ENCODE data around the gene ACOT11.

Gene ACOT11

GRCh38 chr1:54543729-54544496 lies 4.1 kb upstream of the ACOT11 start:
- H3K4me1 ChIP-seq: peaks cover 11% of the 10 kb centered on the region
- no peaks in the 10 kb centered on the region for H3K36me3 ChIP-seq (replicated peaks)
- no peaks in the 10 kb centered on the region for H3K27me3 ChIP-seq (ENCODE audit: low read depth)
- in situ Hi-C loops (cut with MboI; ENCODE audit: low sequenced_read_pairs): no loop called here
- H3K4me3 ChIP-seq: no peak overlapping the region
- no peak for DNase-seq (ENCODE audit: low spot score in 2 of 2)
- H3K9me3 ChIP-seq: no peaks in the 10 kb centered on the region

GRCh38 chr1:54545916-54546635 lies 2.0 kb upstream of the ACOT11 start:
- no peak for DNase-seq (ENCODE audit: low spot score in 2 of 2)
- Histone ChIP-seq H3K4me1 (peaks cover 11% of the 10 kb centered on the region), H3K36me3 (replicated peaks) (no peaks in the 10 kb centered on the region), H3K9me3 (no peaks in the 10 kb centered on the region), H3K4me3 (no peak overlapping the region), H3K27me3 (ENCODE audit: low read depth) (no peaks in the 10 kb centered on the region)
- in situ Hi-C loops (cut with MboI; ENCODE audit: low sequenced_read_pairs): no loop called here

- in situ Hi-C loops (cut with MboI; ENCODE audit: low sequenced_read_pairs): no loop called here
These were observed 1.2 kb upstream of the ACOT11 start for GRCh38 chr1:54546651-54547401.

GRCh38 chr1:54548389-54549044 lies 489 bp downstream of the ACOT11 start:
- no peak overlapping the region for H3K4me3 ChIP-seq
- in situ Hi-C loops (cut with MboI; ENCODE audit: low sequenced_read_pairs): no loop called here
- H3K36me3 ChIP-seq (replicated peaks): no peaks in the 10 kb centered on the region
- H3K27me3 ChIP-seq (ENCODE audit: low read depth): no peaks in the 10 kb centered on the region
- H3K9me3 ChIP-seq: no peaks in the 10 kb centered on the region
- DNase-seq (ENCODE audit: low spot score in 2 of 2): no peak
- no peaks in the 10 kb centered on the region; the same call in 1 of the 2 replicates for H3K4me1 ChIP-seq

More at GRCh38 chr1:54546651-54547401, 1.2 kb upstream of the ACOT11 start:
- Histone ChIP-seq H3K4me1 (peaks cover 11% of the 10 kb centered on the region), H3K4me3 (no peak overlapping the region), H3K9me3 (no peaks in the 10 kb centered on the region), H3K36me3 (replicated peaks) (no peaks in the 10 kb centered on the region), H3K27me3 (ENCODE audit: low read depth) (no peaks in the 10 kb centered on the region)
- DNase-seq (ENCODE audit: low spot score in 2 of 2): no peak

GRCh38 chr1:54549181-54549924 lies 1.3 kb downstream of the ACOT11 start:
- in situ Hi-C loops (cut with MboI; ENCODE audit: low sequenced_read_pairs): no loop called here
- no peaks in the 10 kb centered on the region for H3K36me3 ChIP-seq (replicated peaks)
- H3K4me1 ChIP-seq: no peaks in the 10 kb centered on the region
- no peaks in the 10 kb centered on the region for H3K9me3 ChIP-seq
- no peaks in the 10 kb centered on the region for H3K27me3 ChIP-seq (ENCODE audit: low read depth)
- no peak for DNase-seq (ENCODE audit: low spot score in 2 of 2)
- no peak overlapping the region for H3K4me3 ChIP-seq

GRCh38 chr1:54551891-54552290 lies 3.9 kb downstream of the ACOT11 start:
- H3K4me1 ChIP-seq: no peaks in the 10 kb centered on the region
- peaks cover 8% of the 10 kb centered on the region for H3K9me3 ChIP-seq
- H3K27me3 ChIP-seq (ENCODE audit: low read depth): no peaks in the 10 kb centered on the region
- in situ Hi-C loops (cut with MboI; ENCODE audit: low sequenced_read_pairs): no loop called here
- no peaks in the 10 kb centered on the region for H3K36me3 ChIP-seq (replicated peaks)
- no peak overlapping the region for H3K4me3 ChIP-seq
- DNase-seq (ENCODE audit: low spot score in 2 of 2): no peak

- in situ Hi-C loops (cut with MboI; ENCODE audit: low sequenced_read_pairs): no loop called here
- Histone ChIP-seq H3K4me1 (no peaks in the 10 kb centered on the region), H3K4me3 (no peak overlapping the region), H3K27me3 (ENCODE audit: low read depth) (no peaks in the 10 kb centered on the region), H3K9me3 (peaks cover 8% of the 10 kb centered on the region), H3K36me3 (replicated peaks) (no peaks in the 10 kb centered on the region)
- no peak for DNase-seq (ENCODE audit: low spot score in 2 of 2)
These were observed 5.7 kb downstream of the ACOT11 start for GRCh38 chr1:54553602-54554313.

GRCh38 chr1:54556110-54556509 lies 8.1 kb downstream of the ACOT11 start:
- no peak for DNase-seq (ENCODE audit: low spot score in 2 of 2)
- in situ Hi-C loops (cut with MboI; ENCODE audit: low sequenced_read_pairs): no loop called here
- Histone ChIP-seq H3K9me3 (peaks cover 8% of the 10 kb centered on the region), H3K4me1 (no peaks in the 10 kb centered on the region), H3K36me3 (replicated peaks) (no peaks in the 10 kb centered on the region), H3K4me3 (no peak overlapping the region), H3K27me3 (ENCODE audit: low read depth) (no peaks in the 10 kb centered on the region)

- Histone ChIP-seq H3K36me3 (replicated peaks) (no peaks in the 10 kb centered on the region), H3K4me3 (no peak overlapping the region), H3K9me3 (peaks cover 8% of the 10 kb centered on the region), H3K27me3 (ENCODE audit: low read depth) (no peaks in the 10 kb centered on the region), H3K4me1 (no peaks in the 10 kb centered on the region)
- DNase-seq (ENCODE audit: low spot score in 2 of 2): no peak
- in situ Hi-C loops (cut with MboI; ENCODE audit: low sequenced_read_pairs): no loop called here
These were observed 9.8 kb downstream of the ACOT11 start for GRCh38 chr1:54557671-54558355.

- no peaks in the 10 kb centered on the region for H3K27me3 ChIP-seq (ENCODE audit: low read depth)
- no peak for DNase-seq (ENCODE audit: low spot score in 2 of 2)
- H3K36me3 ChIP-seq (replicated peaks): no peaks in the 10 kb centered on the region
- in situ Hi-C loops (cut with MboI; ENCODE audit: low sequenced_read_pairs): no loop called here
- no peaks in the 10 kb centered on the region for H3K4me1 ChIP-seq
- H3K4me3 ChIP-seq: no peak overlapping the region
- peaks cover 8% of the 10 kb centered on the region for H3K9me3 ChIP-seq
These were observed 10.5 kb downstream of the ACOT11 start for GRCh38 chr1:54558434-54559030.

- no peaks in the 10 kb centered on the region for H3K4me1 ChIP-seq
- in situ Hi-C loops (cut with MboI; ENCODE audit: low sequenced_read_pairs): no loop called here
- no peaks in the 10 kb centered on the region for H3K36me3 ChIP-seq (replicated peaks)
- no peak for DNase-seq (ENCODE audit: low spot score in 2 of 2)
- H3K9me3 ChIP-seq: peaks cover 8% of the 10 kb centered on the region
- H3K27me3 ChIP-seq (ENCODE audit: low read depth): no peaks in the 10 kb centered on the region
- no peak overlapping the region for H3K4me3 ChIP-seq
These were observed 11.1 kb downstream of the ACOT11 start for GRCh38 chr1:54559111-54559548.

GRCh38 chr1:54559771-54560231 lies 11.8 kb downstream of the ACOT11 start:
- Histone ChIP-seq H3K9me3 (peaks cover 8% of the 10 kb centered on the region), H3K4me1 (no peaks in the 10 kb centered on the region), H3K27me3 (ENCODE audit: low read depth) (no peaks in the 10 kb centered on the region), H3K36me3 (replicated peaks) (no peaks in the 10 kb centered on the region), H3K4me3 (no peak overlapping the region)
- in situ Hi-C loops (cut with MboI; ENCODE audit: low sequenced_read_pairs): no loop called here
- no peak for DNase-seq (ENCODE audit: low spot score in 2 of 2)
